HepG2 (cell line): ENCODE data around the gene NUDT2.

Experiments
- ARNT ChIP-seq: fragments of 450-650 bp; IDR thresholded peaks from 2 replicates; pipeline ENCODE4 v1.6.1; 2017
- NR1H2 ChIP-seq: sonication (generic); formaldehyde crosslinking; IDR thresholded peaks from 2 replicates; pipeline ENCODE4 v1.8.1; 2022; ENCODE audit warnings: low read depth, missing genetic modification reagents, borderline replicate concordance
- TAF1 ChIP-seq: sonication (generic); formaldehyde crosslinking; IDR thresholded peaks from 2 replicates; pipeline ENCODE4 v1.4.0; 2020; ENCODE audit warnings: missing genetic modification reagents
- ZNF274 ChIP-seq: sonication (generic); formaldehyde crosslinking; IDR thresholded peaks from 2 replicates; pipeline ENCODE4 v1.5.1; 2020; ENCODE audit warnings: mild to moderate bottlenecking, missing genetic modification reagents
- TF ChIP-seq, protein P1 (sequence below): sonication (generic); formaldehyde crosslinking; IDR thresholded peaks from 2 replicates; pipeline ENCODE4 v1.5.0; 2020; ENCODE audit warnings: mild to moderate bottlenecking, missing genetic modification reagents, moderate library complexity
- TF ChIP-seq, protein P2 (sequence below): sonication (generic); formaldehyde crosslinking; IDR thresholded peaks from 2 replicates; pipeline ENCODE4 v1.4.0; 2020; ENCODE audit warnings: missing genetic modification reagents, low read depth, mild to moderate bottlenecking, borderline replicate concordance
- TF ChIP-seq, protein P3 (sequence below): sonication (generic); formaldehyde crosslinking; IDR thresholded peaks from 2 replicates; pipeline ENCODE4 v1.5.0; 2020; ENCODE audit warnings: mild to moderate bottlenecking, missing genetic modification reagents, borderline replicate concordance

DNA sequence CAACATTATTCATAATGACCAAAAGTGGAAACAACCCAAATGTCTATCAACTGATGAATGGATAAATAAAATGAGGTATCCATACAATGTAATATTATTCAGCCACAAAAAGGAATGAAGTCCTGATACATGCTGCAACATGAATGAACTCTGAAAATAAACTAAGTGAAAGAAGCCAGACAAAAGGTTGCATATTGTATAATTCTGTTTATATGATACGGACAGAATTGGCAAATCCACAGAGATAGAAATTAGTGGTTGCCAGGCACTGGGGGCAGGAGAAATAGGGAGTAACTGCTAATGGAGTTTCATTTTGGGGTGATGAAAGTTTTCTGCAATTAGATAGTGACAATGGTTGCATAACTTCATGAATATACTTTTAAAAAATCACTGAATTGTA lies 47.3 kb upstream of the NUDT2 start:
- TF ChIP-seq, protein P1, sequence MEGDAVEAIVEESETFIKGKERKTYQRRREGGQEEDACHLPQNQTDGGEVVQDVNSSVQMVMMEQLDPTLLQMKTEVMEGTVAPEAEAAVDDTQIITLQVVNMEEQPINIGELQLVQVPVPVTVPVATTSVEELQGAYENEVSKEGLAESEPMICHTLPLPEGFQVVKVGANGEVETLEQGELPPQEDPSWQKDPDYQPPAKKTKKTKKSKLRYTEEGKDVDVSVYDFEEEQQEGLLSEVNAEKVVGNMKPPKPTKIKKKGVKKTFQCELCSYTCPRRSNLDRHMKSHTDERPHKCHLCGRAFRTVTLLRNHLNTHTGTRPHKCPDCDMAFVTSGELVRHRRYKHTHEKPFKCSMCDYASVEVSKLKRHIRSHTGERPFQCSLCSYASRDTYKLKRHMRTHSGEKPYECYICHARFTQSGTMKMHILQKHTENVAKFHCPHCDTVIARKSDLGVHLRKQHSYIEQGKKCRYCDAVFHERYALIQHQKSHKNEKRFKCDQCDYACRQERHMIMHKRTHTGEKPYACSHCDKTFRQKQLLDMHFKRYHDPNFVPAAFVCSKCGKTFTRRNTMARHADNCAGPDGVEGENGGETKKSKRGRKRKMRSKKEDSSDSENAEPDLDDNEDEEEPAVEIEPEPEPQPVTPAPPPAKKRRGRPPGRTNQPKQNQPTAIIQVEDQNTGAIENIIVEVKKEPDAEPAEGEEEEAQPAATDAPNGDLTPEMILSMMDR (CRISPR knock-in tag), result no peak
- TF ChIP-seq ZNF274 (CRISPR knock-in tag) (no peak), NR1H2 (CRISPR knock-in tag) (no peak), TAF1 (no peak), ARNT (no peak)
- TF ChIP-seq, protein P2, sequence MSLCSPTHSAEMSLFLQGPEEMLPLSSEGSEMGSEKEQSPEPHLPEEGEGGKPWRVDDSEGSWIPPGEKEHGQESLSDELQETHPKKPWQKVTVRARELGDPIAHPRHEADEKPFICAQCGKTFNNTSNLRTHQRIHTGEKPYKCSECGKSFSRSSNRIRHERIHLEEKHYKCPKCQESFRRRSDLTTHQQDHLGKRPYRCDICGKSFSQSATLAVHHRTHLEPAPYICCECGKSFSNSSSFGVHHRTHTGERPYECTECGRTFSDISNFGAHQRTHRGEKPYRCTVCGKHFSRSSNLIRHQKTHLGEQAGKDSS, result no peak
- TF ChIP-seq, protein P3, sequence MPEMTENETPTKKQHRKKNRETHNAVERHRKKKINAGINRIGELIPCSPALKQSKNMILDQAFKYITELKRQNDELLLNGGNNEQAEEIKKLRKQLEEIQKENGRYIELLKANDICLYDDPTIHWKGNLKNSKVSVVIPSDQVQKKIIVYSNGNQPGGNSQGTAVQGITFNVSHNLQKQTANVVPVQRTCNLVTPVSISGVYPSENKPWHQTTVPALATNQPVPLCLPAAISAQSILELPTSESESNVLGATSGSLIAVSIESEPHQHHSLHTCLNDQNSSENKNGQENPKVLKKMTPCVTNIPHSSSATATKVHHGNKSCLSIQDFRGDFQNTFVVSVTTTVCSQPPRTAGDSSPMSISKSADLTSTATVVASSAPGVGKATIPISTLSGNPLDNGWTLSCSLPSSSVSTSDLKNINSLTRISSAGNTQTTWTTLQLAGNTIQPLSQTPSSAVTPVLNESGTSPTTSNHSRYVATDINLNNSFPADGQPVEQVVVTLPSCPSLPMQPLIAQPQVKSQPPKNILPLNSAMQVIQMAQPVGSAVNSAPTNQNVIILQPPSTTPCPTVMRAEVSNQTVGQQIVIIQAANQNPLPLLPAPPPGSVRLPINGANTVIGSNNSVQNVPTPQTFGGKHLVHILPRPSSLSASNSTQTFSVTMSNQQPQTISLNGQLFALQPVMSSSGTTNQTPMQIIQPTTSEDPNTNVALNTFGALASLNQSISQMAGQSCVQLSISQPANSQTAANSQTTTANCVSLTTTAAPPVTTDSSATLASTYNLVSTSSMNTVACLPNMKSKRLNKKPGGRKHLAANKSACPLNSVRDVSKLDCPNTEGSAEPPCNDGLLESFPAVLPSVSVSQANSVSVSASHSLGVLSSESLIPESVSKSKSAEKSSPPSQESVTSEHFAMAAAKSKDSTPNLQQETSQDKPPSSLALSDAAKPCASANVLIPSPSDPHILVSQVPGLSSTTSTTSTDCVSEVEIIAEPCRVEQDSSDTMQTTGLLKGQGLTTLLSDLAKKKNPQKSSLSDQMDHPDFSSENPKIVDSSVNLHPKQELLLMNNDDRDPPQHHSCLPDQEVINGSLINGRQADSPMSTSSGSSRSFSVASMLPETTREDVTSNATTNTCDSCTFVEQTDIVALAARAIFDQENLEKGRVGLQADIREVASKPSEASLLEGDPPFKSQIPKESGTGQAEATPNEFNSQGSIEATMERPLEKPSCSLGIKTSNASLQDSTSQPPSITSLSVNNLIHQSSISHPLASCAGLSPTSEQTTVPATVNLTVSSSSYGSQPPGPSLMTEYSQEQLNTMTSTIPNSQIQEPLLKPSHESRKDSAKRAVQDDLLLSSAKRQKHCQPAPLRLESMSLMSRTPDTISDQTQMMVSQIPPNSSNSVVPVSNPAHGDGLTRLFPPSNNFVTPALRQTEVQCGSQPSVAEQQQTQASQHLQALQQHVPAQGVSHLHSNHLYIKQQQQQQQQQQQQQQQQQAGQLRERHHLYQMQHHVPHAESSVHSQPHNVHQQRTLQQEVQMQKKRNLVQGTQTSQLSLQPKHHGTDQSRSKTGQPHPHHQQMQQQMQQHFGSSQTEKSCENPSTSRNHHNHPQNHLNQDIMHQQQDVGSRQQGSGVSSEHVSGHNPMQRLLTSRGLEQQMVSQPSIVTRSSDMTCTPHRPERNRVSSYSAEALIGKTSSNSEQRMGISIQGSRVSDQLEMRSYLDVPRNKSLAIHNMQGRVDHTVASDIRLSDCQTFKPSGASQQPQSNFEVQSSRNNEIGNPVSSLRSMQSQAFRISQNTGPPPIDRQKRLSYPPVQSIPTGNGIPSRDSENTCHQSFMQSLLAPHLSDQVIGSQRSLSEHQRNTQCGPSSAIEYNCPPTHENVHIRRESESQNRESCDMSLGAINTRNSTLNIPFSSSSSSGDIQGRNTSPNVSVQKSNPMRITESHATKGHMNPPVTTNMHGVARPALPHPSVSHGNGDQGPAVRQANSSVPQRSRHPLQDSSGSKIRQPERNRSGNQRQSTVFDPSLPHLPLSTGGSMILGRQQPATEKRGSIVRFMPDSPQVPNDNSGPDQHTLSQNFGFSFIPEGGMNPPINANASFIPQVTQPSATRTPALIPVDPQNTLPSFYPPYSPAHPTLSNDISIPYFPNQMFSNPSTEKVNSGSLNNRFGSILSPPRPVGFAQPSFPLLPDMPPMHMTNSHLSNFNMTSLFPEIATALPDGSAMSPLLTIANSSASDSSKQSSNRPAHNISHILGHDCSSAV (CRISPR knock-in tag), result no peak
